Measurements from ENCODE around the gene KLC3.

KLC3 gene

DNA sequence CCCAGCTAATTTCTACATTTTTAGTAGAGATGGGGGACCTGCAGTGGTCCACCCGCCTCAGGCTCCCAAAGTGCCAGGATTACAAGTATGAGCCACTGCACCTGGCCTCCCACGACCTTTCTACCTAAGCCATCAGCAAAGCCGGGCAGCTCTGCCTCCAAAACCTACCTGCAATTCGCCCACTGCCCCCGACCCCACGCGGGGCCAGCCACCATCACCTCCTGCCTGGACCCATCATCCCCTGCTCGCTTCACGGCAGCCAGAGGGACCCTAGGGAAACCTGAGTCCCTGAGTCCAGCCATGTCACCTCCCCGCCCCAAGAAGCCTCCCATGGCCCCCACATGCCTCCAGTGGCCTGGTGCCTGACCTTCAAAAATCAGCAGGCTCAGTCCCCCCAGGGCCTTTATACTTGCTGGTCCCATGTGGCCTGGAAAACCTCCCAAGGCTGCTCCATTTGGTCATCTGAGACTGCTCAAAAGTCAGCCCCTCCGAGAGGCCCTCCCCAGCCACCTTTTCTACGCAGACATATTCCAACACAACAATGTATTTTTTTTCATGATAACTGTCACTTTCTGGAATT is 17.8 kb downstream of the KLC3 start:
- TF ChIP-seq POLR2A (IDR thresholded peaks at IDR 0.05; ENCODE audit: low read length) = no peak
- no peak for DNase-seq

DNA sequence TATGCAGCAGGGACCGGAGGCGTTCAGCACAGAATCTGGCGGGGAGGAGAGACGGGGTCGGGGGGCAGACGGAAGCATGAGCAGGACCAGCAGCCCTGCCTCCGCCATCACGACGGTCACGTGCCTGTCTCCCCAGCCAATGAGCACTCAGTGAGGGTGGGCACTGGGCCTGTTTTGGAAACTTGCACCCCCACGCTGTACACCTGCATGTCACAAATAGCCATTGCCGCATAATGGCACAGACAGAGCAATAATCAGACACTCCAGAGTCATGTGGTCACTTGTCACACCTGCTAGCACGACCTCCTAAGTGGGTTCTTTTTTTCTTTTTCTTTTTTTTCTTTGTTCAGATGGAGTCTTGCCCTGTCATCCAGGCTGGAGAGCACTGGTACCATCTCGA is 21.1 kb downstream of the KLC3 start:
- DNase-seq = no peak
- TF ChIP-seq POLR2A (IDR thresholded peaks at IDR 0.05; ENCODE audit: low read length) (no peak), GATA1 (IDR thresholded peaks at IDR 0.05; ENCODE audit: low read depth, low read length) (no peak)

DNA sequence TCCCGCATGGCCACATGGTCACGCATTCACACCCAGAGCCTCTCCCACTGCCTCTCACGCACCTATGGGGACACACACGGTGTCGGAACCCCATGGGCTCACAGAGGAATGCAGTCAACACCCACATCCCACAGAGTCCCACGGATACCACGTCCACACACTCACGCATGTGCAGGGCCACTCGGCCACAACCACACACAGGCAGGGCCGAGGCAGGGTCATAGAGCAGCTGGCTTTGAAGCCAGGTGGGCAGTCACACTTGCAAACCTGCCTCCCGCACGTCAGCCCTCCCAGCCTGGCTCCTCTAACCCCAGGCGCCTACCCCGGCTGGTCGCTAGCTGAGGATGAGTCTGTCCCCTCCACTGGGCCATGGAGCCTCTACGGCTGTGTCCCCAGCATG is 21.7 kb downstream of the KLC3 start:
- DNase-seq = no peak
- TF ChIP-seq GATA1 (IDR thresholded peaks at IDR 0.05; ENCODE audit: low read depth, low read length) (no peak), POLR2A (IDR thresholded peaks at IDR 0.05; ENCODE audit: low read length) (no peak)

DNA sequence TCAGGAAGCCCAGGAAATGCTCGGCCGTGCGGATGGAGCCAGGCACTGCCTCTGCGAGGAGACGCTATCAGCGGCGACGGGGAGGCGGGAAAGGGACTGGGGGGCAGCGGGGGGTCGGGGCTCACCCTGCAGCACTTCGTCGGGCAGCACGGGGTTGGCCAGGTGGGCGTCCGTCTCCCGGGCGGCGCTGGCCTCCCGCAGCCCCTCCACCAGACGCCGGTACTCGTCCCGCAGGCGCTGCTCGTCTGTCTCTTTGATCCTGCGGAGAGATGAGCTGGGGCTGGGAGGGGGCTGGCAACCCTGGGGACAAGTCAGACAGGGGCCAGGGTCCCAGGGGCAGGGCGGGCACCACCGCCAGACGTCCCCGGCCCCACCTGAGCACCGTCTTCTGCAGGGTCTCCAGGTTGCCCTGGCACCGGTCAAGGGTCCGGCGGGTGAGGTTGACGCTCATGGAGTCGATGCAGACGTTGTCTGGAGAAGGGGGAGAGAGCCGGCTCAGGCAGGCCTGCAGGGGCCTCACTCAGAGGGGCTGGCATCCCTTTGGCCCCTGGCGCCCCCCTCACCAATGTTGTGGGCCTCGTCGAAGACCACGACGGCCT is 23.4 kb downstream of the KLC3 start:
- TF ChIP-seq POLR2A (IDR thresholded peaks at IDR 0.05; ENCODE audit: low read length) (no peak), GATA1 (IDR thresholded peaks at IDR 0.05; ENCODE audit: low read depth, low read length) (no peak)
- DNase-seq = no peak

DNA sequence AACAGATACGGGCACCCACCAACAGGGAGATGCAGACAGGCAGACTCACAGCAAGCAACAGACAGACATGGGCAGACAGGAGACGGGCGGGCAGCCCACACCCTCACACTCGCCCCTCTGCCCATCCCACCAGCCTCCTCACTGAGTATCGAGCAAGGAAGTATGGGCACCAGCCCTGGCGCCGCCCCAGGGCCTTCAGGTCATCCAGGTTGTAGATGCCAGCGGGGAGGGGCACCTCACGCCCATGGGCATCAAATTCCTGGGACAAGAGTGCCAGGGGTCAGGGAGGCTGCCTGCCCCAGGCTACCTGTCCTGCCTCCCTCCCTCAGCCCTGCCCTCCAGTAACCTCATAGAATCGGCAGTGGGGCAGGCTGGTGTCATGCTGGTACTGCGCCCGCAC is 24.1 kb downstream of the KLC3 start:
- no peak for DNase-seq
- TF ChIP-seq GATA1 (IDR thresholded peaks at IDR 0.05; ENCODE audit: low read depth, low read length) = no peak
- no peak for TF ChIP-seq POLR2A (IDR thresholded peaks at IDR 0.05; ENCODE audit: low read length)

DNA sequence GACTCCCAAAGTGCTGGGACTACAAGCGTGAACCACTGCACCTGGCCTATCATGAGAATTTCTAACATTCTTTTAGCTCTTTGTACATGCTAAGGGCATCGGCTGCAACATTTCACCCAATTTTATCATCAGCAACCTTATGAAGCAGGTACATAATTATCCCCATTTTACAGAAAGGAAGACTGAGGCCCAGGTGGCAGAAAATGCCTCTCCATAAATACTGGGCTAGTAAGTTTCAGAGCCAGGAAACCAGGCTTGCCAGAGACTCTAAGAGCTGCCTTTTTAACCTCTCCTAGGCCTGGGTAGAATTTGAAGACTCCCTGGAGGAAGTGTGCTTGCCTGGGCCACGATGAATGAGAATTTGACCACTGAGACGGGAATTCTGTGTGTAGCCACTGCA is 27.6 kb downstream of the KLC3 start:
- TF ChIP-seq POLR2A (IDR thresholded peaks at IDR 0.05; ENCODE audit: low read length) (no peak), GATA1 (IDR thresholded peaks at IDR 0.05; ENCODE audit: low read depth, low read length) (no peak)
- no peak for DNase-seq

DNA sequence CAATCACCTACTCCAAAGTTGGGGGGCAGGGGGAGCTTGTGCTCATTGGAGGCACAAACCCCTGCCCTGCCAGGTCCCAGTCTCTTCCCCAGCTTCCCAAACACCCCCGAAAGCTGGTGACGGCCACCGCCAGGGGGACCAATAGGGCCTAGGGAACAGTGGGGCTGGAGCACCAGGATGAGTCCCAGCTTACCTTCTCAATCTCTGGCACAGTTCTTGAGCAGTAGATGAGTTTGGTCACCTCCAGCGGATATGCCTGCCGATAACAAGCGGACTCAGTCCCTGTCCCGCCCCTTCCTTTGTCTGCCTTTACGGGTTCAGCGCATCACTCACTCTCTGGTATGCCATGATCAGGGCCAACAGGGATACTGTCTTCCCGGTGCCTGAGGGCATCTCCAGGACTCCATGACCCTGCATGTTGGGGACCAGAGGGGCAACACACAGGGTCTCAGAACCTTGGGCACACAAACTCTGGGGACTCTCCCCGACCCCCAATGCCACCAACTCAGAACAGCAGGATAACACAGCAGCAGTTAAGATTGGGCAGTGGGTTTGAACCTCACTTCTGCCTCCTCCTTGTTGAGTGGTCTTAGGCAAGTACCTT is 28.3 kb downstream of the KLC3 start:
- TF ChIP-seq GATA1 (IDR thresholded peaks at IDR 0.05; ENCODE audit: low read depth, low read length) (no peak), POLR2A (IDR thresholded peaks at IDR 0.05; ENCODE audit: low read length) (no peak)
- DNase-seq = no peak

DNA sequence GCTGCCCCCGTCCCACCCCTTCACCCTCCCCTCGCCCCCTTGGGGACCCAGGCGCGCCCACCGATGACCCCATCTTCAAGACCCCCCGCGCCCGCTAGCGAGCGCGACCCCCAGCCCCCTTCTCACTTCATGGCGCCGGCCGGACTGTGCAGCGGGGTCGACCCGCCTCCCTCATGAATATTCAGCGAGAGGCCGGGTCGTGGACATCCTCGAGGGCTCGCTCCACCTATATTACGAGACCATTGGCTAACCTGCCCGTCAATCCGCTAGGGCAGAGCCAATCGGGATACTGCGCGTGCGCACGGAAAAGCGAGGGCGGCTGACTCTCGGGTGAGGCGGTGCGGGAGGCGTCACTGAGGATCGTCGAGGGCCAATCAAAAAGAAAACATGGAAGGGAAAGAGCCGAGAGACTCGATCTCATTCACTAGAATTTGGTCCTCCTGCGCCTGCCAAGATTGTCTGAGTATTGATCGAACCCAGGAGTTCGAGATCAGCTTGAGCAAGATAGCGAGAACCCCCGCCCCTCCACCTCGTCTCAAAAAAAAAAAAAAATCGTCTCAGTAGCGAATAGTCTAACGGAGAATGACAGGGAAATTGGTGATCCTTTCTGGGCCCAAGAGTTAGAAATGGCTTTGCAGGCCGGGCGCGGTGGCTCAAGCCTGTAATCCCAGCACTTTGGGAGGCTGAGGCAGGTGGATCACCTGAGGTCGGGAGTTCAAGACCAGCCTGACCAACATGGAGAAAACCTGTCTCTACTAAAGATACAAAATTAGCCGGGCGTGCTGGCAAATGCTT is 30.1 kb downstream of the KLC3 start, which contains the start of gene ERCC2:
ERCC2 (minus strand) TSS at position 164 of the 795 bp plus-strand sequence; CDS start at position 131, 33 bp downstream.
- DNase-seq = peak; percentile 99
- no peak for TF ChIP-seq GATA1 (IDR thresholded peaks at IDR 0.05; ENCODE audit: low read depth, low read length)
- peak; percentile 70 for TF ChIP-seq POLR2A (IDR thresholded peaks at IDR 0.05; ENCODE audit: low read length)

DNA sequence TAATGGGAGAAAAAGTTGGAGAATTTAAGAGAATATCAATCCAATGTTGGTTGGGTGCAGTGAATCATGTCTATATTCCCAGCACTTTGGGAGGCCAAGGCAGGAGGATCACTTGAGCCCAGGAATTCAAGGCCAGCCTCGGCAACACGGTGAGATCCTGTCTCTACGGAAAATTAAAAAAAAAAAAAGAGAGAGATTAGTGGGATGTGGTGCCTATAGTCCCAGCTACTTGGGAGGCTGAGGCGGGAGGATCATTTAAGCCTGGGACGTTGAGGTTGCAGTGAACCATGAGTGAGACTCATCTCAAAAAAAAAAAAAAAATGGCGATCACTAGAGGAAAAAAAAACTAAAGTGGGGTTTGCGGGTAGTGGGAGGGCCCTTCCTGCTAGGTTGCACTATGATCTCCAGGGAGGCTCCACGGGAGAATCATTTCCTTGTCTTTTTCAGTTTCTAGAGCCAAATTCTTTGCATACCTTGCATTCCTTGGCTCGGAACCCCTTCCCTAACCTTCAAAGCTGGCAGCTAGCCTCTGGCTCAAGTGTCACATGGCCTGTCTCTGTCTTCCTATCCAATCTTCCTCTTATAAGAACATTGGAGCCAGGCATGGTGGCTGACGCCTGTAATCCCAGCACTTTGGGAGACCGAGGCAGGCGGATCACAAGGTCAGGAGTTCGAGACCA is 35.6 kb downstream of the KLC3 start:
- TF ChIP-seq GATA1 (IDR thresholded peaks at IDR 0.05; ENCODE audit: low read depth, low read length) (no peak), POLR2A (IDR thresholded peaks at IDR 0.05; ENCODE audit: low read length) (no peak)
- DNase-seq = no peak

DNA sequence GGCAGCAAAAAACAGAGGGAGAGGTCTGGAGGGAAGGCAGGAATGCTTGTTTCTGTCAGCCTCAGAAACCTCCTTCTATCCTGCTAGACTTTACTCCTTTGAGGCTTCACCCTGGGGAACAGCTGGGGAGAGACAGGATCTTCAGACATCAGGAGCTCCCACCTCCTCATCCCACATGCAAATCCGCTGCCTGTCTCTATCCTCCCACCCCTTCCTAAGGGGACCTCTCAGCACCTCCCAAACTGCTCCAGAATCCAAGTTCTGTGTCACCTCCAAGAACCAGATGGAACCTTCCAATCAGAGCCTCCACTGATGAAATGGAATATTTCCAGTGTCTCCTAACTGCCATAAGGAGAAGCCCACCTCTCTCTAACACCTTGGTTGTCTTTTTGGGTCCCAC is 39.6 kb downstream of the KLC3 start:
- TF ChIP-seq POLR2A (IDR thresholded peaks at IDR 0.05; ENCODE audit: low read length) (no peak), GATA1 (IDR thresholded peaks at IDR 0.05; ENCODE audit: low read depth, low read length) (no peak)
- no peak for DNase-seq

DNA sequence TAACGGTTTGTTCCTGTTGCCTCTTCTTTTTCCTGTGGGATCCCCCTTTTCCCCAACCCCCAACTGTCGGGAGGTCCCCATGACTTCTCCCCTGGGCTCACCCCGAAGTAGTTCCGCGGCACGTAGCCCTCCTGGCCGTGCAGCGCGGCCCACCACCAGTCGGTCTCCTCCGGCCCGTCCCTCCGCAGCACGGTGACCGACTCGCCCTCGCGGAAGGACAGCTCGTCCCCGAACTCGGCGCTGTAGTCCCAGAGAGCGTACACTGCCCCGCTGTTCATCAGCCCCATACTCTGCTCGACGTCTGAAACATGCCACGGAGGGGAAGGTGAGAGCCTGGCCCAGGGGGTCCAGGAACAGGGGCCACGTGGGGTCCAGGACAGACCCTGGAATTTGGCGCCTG is 41.9 kb downstream of the KLC3 start:
- no peak for TF ChIP-seq GATA1 (IDR thresholded peaks at IDR 0.05; ENCODE audit: low read depth, low read length)
- TF ChIP-seq POLR2A (IDR thresholded peaks at IDR 0.05; ENCODE audit: low read length) = no peak

DNA sequence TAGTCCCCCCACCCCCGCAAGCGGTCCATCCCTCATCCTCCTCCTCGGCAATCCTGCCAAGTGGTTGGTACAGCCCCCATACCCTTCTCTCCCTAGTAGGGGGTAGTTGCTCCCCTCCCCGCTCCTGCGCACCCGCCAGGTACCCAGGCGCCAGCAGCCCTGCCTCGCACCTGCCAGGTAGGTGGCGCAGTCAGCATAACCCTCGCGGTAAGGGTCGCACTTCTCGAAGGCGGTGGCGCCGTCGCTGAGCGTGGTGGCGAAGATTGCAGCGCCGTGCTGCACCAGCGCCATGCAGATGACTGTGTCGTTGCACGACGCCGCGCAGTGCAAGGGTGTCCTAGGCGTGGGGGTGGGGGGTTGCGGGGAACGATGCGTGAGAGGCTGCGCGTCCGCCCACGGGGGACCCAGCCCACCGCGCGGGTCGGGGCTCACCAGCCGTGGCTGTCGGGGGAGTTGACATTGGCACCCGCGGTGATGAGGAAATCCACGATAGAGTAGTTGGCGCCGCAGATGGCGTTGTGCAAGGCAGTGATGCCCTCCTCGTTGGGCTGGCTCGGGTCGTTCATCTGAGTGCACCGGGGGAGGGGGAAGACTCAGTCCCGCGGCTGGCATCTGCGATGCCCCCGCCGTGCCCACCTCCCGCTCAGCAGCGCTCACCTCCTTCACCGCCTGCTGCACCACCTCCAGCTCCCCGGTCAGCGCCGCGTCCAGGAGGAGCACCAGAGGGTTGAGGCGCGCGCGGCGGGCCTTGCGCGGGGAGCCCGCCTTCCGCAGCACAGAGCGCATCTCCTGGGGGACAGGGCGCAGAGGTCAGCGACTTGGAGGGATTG is 45.1 kb downstream of the KLC3 start:
- no peak for DNase-seq
- no peak for TF ChIP-seq GATA1 (IDR thresholded peaks at IDR 0.05; ENCODE audit: low read depth, low read length)
- no peak for TF ChIP-seq POLR2A (IDR thresholded peaks at IDR 0.05; ENCODE audit: low read length)

More for the DNA sequence above, 41.9 kb downstream of the KLC3 start:
- DNase-seq = no peak

DNA sequence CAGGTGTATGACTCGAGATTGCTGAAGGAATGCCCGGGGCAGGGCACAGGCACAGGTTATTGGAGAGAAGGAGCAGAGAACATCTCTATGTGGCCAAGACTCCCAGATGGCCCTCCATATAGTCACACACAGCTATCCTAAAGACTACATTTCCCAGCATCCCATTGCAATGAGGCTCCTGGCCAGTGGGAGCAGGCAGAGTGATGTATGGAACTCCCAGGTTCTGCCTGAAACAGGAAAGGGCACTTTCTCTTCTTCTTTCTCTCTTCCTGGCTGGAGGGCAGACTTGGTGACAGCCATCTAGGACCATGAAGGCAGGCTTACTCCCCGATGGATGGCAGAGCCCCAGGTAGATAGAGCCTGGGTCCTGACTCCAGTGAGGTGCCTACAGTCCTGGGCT is 50.8 kb downstream of the KLC3 start:
- no peak for DNase-seq
- TF ChIP-seq POLR2A (IDR thresholded peaks at IDR 0.05; ENCODE audit: low read length) = no peak

Data from erythroblast (primary cell).